H1 (cell line): Measurements from ENCODE around the gene DDR1. TPM values are rescaled to one million over a fixed set of nuclear protein-coding genes. Genes with fewer than 3 reads are reported as not detected.

Experiments used
- CTCF ChIA-PET: fragments of 300-600 bp; sonication (Branson Sonifier 250); formaldehyde crosslinking; loops from one replicate; lab custom pipeline; 2021; ENCODE audit not compliant: partially characterized antibody; lab: Charles Lee
- POLR2A ChIA-PET: fragments of 300-600 bp; sonication (Branson Sonifier 250); formaldehyde crosslinking; loops from one replicate; lab custom pipeline; 2021; ENCODE audit warnings: inconsistent platforms; ENCODE audit not compliant: partially characterized antibody; lab: Charles Lee
- DNase-seq, 2 experiments: peaks; one replicate each; pipeline versions ENCODE4 v3.0.0 to v3.0.0-alpha.2; 2010 to 2022; ENCODE audit warnings: low spot score in 2 of 2, low read depth in 1 of 2, mixed read lengths in 1 of 2
- FAIRE-seq: peaks from 2 replicates; lab custom pipeline; 2011; peaks lifted over from hg19 to GRCh38; lab: Jason Lieb, UNC
- H2AFZ ChIP-seq: 2 replicates; pipeline ENCODE4 v1.8.1; 2012; ENCODE audit warnings: low read length, inconsistent platforms
- H2AK5ac ChIP-seq: 2 replicates; pipeline ENCODE4 v1.6.1; 2013; ENCODE audit warnings: low read depth, low read length
- H2BK120ac ChIP-seq: replicated peaks from 2 replicates; pipeline ENCODE3; 2013; ENCODE audit warnings: low read depth, low read length, inconsistent platforms
- H2BK12ac ChIP-seq: 2 replicates; pipeline ENCODE4 v1.6.1; 2013; ENCODE audit warnings: low read depth, low read length
- H2BK15ac ChIP-seq: 2 replicates; pipeline ENCODE4 v1.6.1; 2013; ENCODE audit warnings: low read length
- H2BK20ac ChIP-seq: 2 replicates; pipeline ENCODE4 v1.6.1; 2013; ENCODE audit warnings: low read length
- H2BK5ac ChIP-seq: 2 replicates; pipeline ENCODE4 v1.6.1; 2013; ENCODE audit warnings: low read depth, low read length
- H3K14ac ChIP-seq: 2 replicates; pipeline ENCODE4 v1.6.1; 2013; ENCODE audit warnings: inconsistent platforms; ENCODE audit not compliant: insufficient read length
- H3K18ac ChIP-seq: 2 replicates; pipeline ENCODE4 v1.6.1; 2013; ENCODE audit warnings: low read length; ENCODE audit errors: extremely low read depth
- H3K23ac ChIP-seq: 2 replicates; pipeline ENCODE4 v1.6.1; 2013; ENCODE audit warnings: inconsistent platforms; ENCODE audit not compliant: insufficient read length
- H3K23me2 ChIP-seq: 2 replicates; pipeline ENCODE4 v1.6.1; 2013; ENCODE audit warnings: low read depth, low read length
- H3K27ac ChIP-seq: 2 replicates; pipeline ENCODE4 v1.6.1; 2011; ENCODE audit warnings: low read depth, low read length, inconsistent platforms
- H3K27me3 ChIP-seq, 4 experiments: replicated peaks in 1 of 4; 1 replicate in 1 of 4; 2 replicates in 3 of 4; pipeline versions ENCODE4 v1.6.1 to v1.8.1; 2011 to 2013; ENCODE audit warnings: low read length in 3 of 4, mild to moderate bottlenecking in 3 of 4, inconsistent platforms in 2 of 4, mixed read lengths in 2 of 4, moderate library complexity in 1 of 4; ENCODE audit not compliant: control insufficient read depth in 3 of 4, insufficient read depth in 3 of 4; ENCODE audit errors: extremely low read depth in 1 of 4
- H3K36me3 ChIP-seq, 4 experiments: 2 replicates each; pipeline versions ENCODE4 v1.6.1 to v1.8.1; 2011 to 2013; ENCODE audit warnings: mild to moderate bottlenecking in 4 of 4, low read length in 3 of 4, moderate library complexity in 2 of 4, control low read depth in 1 of 4, inconsistent platforms in 1 of 4; ENCODE audit not compliant: insufficient read depth in 4 of 4, control insufficient read depth in 2 of 4
- H3K4ac ChIP-seq: replicated peaks from 2 replicates; pipeline ENCODE3; 2013; ENCODE audit warnings: low read length, low read depth, mixed read lengths, inconsistent platforms; ENCODE audit not compliant: insufficient read length
- H3K4me1 ChIP-seq, 4 experiments: replicated peaks in 1 of 4; 1 replicate in 1 of 4; 2 replicates in 3 of 4; pipeline versions ENCODE4 v1.6.1 to v1.8.1; 2011 to 2013; ENCODE audit warnings: low read length in 3 of 4, inconsistent platforms in 2 of 4, mixed read lengths in 1 of 4; ENCODE audit not compliant: insufficient read depth in 4 of 4, control insufficient read depth in 3 of 4
- H3K4me2 ChIP-seq, 2 experiments: 2 replicates each; pipeline versions ENCODE4 v1.6.1 to v1.8.1; 2011 to 2013; ENCODE audit warnings: low read depth in 2 of 2, low read length in 2 of 2, control low read depth in 1 of 2, inconsistent platforms in 1 of 2, mild to moderate bottlenecking in 1 of 2; ENCODE audit not compliant: insufficient read depth in 1 of 2
- H3K4me3 ChIP-seq, 4 experiments: fragments of 200-600, 300-600 bp in 1 of 4; sonication (generic), shearing (Covaris generic), sonication (Bioruptor Twin) in 1 of 4; 2 replicates each; pipeline versions ENCODE4 v1.5.1 to v1.8.1; 2011 to 2016; ENCODE audit warnings: low read length in 4 of 4, low read depth in 3 of 4, control low read depth in 2 of 4, inconsistent platforms in 2 of 4, mild to moderate bottlenecking in 2 of 4, mixed read lengths in 1 of 4, moderate library complexity in 1 of 4; ENCODE audit not compliant: insufficient read depth in 2 of 4; ENCODE audit errors: extremely low read depth in 1 of 4
- H3K56ac ChIP-seq: replicated peaks from 2 replicates; pipeline ENCODE3; 2013; ENCODE audit warnings: low read depth, mild to moderate bottlenecking, mixed read lengths, low read length, inconsistent platforms; ENCODE audit not compliant: insufficient read length
- H3K79me1 ChIP-seq: 2 replicates; pipeline ENCODE4 v1.6.1; 2013; ENCODE audit warnings: low read depth, low read length, control low read depth
- H3K79me2 ChIP-seq, 2 experiments: 2 replicates each; pipeline versions ENCODE4 v1.6.1 to v1.8.1; 2012 to 2013; ENCODE audit warnings: low read length in 2 of 2, mild to moderate bottlenecking in 2 of 2, inconsistent platforms in 1 of 2; ENCODE audit not compliant: insufficient read depth in 2 of 2, control insufficient read depth in 1 of 2
- H3K9ac ChIP-seq, 4 experiments: replicated peaks in 1 of 4; 1 replicate in 1 of 4; 2 replicates in 3 of 4; pipeline versions ENCODE4 v1.6.1 to v1.8.1; 2011 to 2013; ENCODE audit warnings: low read depth in 3 of 4, low read length in 3 of 4, control low read depth in 2 of 4, mild to moderate bottlenecking in 2 of 4, moderate library complexity in 2 of 4, inconsistent platforms in 1 of 4; ENCODE audit errors: extremely low read depth in 1 of 4
- H3K9me3 ChIP-seq, 2 experiments: 2 replicates each; pipeline versions ENCODE4 v1.6.1 to v1.8.1; 2012 to 2013; ENCODE audit warnings: mild to moderate bottlenecking in 2 of 2, moderate library complexity in 2 of 2, control low read depth in 1 of 2, inconsistent platforms in 1 of 2, low read depth in 1 of 2, low read length in 1 of 2, mixed read lengths in 1 of 2; ENCODE audit not compliant: insufficient read depth in 2 of 2
- H4K20me1 ChIP-seq, 2 experiments: replicated peaks in 1 of 2; 2 replicates each; pipeline versions ENCODE3 to v1.8.1; 2011 to 2013; ENCODE audit warnings: inconsistent platforms in 2 of 2, low read length in 2 of 2, mild to moderate bottlenecking in 1 of 2; ENCODE audit not compliant: insufficient read depth in 2 of 2, control insufficient read depth in 1 of 2
- H4K5ac ChIP-seq: 2 replicates; pipeline ENCODE4 v1.6.1; 2013; ENCODE audit warnings: low read length, low read depth, mixed read lengths, inconsistent platforms; ENCODE audit not compliant: insufficient read length
- H4K8ac ChIP-seq: 2 replicates; pipeline ENCODE4 v1.8.0; 2013; ENCODE audit warnings: mild to moderate bottlenecking, moderate library complexity, low read length, inconsistent platforms; ENCODE audit not compliant: insufficient read depth; ENCODE audit errors: extremely low read depth
- H4K91ac ChIP-seq: replicated peaks from 2 replicates; pipeline ENCODE3; 2013; ENCODE audit warnings: low read length, mixed read lengths, inconsistent platforms; ENCODE audit not compliant: insufficient read length
- ATF2 ChIP-seq: IDR thresholded peaks from 2 replicates; pipeline ENCODE4 v1.6.1; 2012; ENCODE audit warnings: low read length, inconsistent platforms
- CREB1 ChIP-seq: IDR thresholded peaks from 2 replicates; pipeline ENCODE4 v1.6.1; 2012; ENCODE audit warnings: inconsistent platforms
- GABPA ChIP-seq: IDR thresholded peaks from 2 replicates; pipeline ENCODE4 v1.6.1; 2011; ENCODE audit warnings: mild to moderate bottlenecking, low read length, moderate library complexity, borderline replicate concordance; ENCODE audit not compliant: insufficient read depth
- JUND ChIP-seq: IDR thresholded peaks from 2 replicates; pipeline ENCODE4 v1.6.1; 2011; ENCODE audit warnings: mild to moderate bottlenecking, improper control_type of control experiment, low read length
- NANOG ChIP-seq: IDR thresholded peaks from 2 replicates; pipeline ENCODE4 v1.6.1; 2011; ENCODE audit warnings: low read length, low read depth, mild to moderate bottlenecking, inconsistent platforms; ENCODE audit not compliant: insufficient read depth, poor library complexity, severe bottlenecking
- NRF1 ChIP-seq: IDR thresholded peaks from 2 replicates; pipeline ENCODE4 v1.6.1; 2011; ENCODE audit warnings: mild to moderate bottlenecking, low read depth, low read length, improper control_type of control experiment
- POU5F1 ChIP-seq: IDR thresholded peaks from 2 replicates; pipeline ENCODE4 v1.6.1; 2011; ENCODE audit warnings: low read depth, mild to moderate bottlenecking, low read length, moderate library complexity
- SIX5 ChIP-seq: IDR thresholded peaks from 2 replicates; pipeline ENCODE4 v1.6.1; 2011; ENCODE audit warnings: mild to moderate bottlenecking, low read depth, low read length
- SP2 ChIP-seq: IDR thresholded peaks from 2 replicates; pipeline ENCODE4 v1.6.1; 2012; ENCODE audit warnings: mild to moderate bottlenecking, low read length, inconsistent platforms
- WGBS, 2 experiments: shearing (Covaris generic) in 1 of 2; methylation state at CpG; one replicate each; pipeline versions ENCODE4 v1.1.6 to v1.1.7; 2013 to 2015; ENCODE audit warnings: low lambda C conversion rate in 2 of 2, mixed read lengths in 2 of 2, inconsistent platforms in 1 of 2, low coverage in 1 of 2, missing lambda C conversion rate in 1 of 2; ENCODE audit not compliant: insufficient replicate concordance in 2 of 2, insufficient coverage in 1 of 2, insufficient read length in 1 of 2; ENCODE audit errors: extremely low coverage in 1 of 2, missing lambda C conversion rate in 1 of 2; 5-methylcytosine and 5-hydroxymethylcytosine counted together
- polyA plus RNA-seq, 7 experiments: library from polyadenylated mRNA; depleted of rRNA in 3 of 7; stranded (reverse) in 5 of 7; unstranded in 2 of 7; fragments of >200 nt in 5 of 7; fragments of 200-250 nt in 2 of 7; gene quantifications; 1 replicate in 5 of 7; 2 replicates in 1 of 7; 4 replicates in 1 of 7; pipeline versions ENCODE4 v1.2.1 to v1.2.3, GENCODE V29; 2011 to 2013; ENCODE audit warnings: missing spikeins in 2 of 7, mixed read lengths in 2 of 7
- total RNA-seq: library from RNA; stranded (reverse); fragmentation: NEBNext Ultra II Directional; extraction: Animal tissue kit (Norgen Biotek cat#: 25700); gene quantifications from 2 replicates; pipeline ENCODE4 v1.2.1, GENCODE V29; 2021

DDR1 gene
- total and polyA plus RNA-seq, 2 of the 8 experiments (the other 6 are each of a cell fraction or from before 2014, with no cell fraction given) = 99.4 to 181 TPM

- CTCF ChIA-PET = interaction anchor here (1.0 to 29.0 kb wide), 18 partner anchors 10 to 428 kb away, joined by 3 to 610 read pairs (median 6); partner anchors contain the start of genes GTF2H4 and VARS2
- Histone ChIP-seq H4K8ac (peak overlapping the region; percentile 42; the same call in 1 of the 2 replicates), H2BK15ac (peak overlapping the region; percentile 97), H3K9ac (peak overlapping the region in 3 of 4 experiments; percentile 57 to 66 (median 65); a peak in 5 of 7 replicates), H3K79me1 (peaks cover 11% of the 10 kb centered on the region; the same call in 1 of the 2 replicates), H3K79me2 (peaks cover 5 to 39% of the 10 kb centered on the region in 2 experiments; a peak in 3 of 4 replicates), H3K56ac (no peak overlapping the region), H4K20me1 (peaks cover 0 to 9% of the 10 kb centered on the region in 2 experiments), H3K4ac (peak overlapping the region; percentile 92), H2BK120ac (peak overlapping the region; percentile 75), H3K18ac (peak overlapping the region; percentile 96), H3K4me3 (peak overlapping the region; percentile 41 to 86 (median 52)), H3K9me3 (no peaks in the 10 kb centered on the region), H2BK5ac (peak overlapping the region; percentile 96), H2AFZ (no peak overlapping the region), H3K27me3 (no peaks in the 10 kb centered on the region), H3K36me3 (no peaks in the 10 kb centered on the region), H3K23ac (no peak overlapping the region), H3K14ac (no peak overlapping the region), H2AK5ac (peak overlapping the region; percentile 91), H4K5ac (peak overlapping the region; percentile 45), H3K4me2 (peak overlapping the region; percentile 92 to 94), H3K4me1 (peaks cover 8 to 54% (median 36%) of the 10 kb centered on the region in 4 experiments), H3K23me2 (peaks cover 38% of the 10 kb centered on the region), H2BK20ac (peak overlapping the region; percentile 67), H2BK12ac (peak overlapping the region; percentile 89), H4K91ac (peak overlapping the region; percentile 40), H3K27ac (peak overlapping the region; percentile 70)
- no peak for DNase-seq
- 41% methylated on average over 14 of the region's 14 CpGs; no CpG with 5 or more reads in 1 of the 2 experiments for WGBS, 2 experiments
- no peak for FAIRE-seq
- POLR2A ChIA-PET = interaction anchor here (0.7 to 19.5 kb wide), 17 partner anchors 8 to 290 kb away, joined by 3 to 452 read pairs (median 4); partner anchors contain the start of genes FLOT1, GTF2H4, IER3 and VARS2
- no peak for TF ChIP-seq GABPA
- no peak for TF ChIP-seq NRF1
- TF ChIP-seq POU5F1 = no peak
- no peak for TF ChIP-seq SIX5
- no peak for TF ChIP-seq ATF2
- TF ChIP-seq NANOG = no peak
- no peak for TF ChIP-seq JUND
- TF ChIP-seq SP2 = no peak
- TF ChIP-seq CREB1 = no peak
Measured at GRCh38 chr6:30881392-30882203, 2.7 kb upstream of the DDR1 start.
